GM19455 (cell line): Measurements from ENCODE around the gene FHOD3.
"Not testable (repeated sequence)": the region's sequence is repeated elsewhere in the genome, so short reads cannot be mapped to it uniquely, and the experiment has no call there.

Experiments
- ATAC-seq: cut with Tn5 transposase; IDR thresholded peaks from one replicate; pipeline ENCODE4 v1.9.1; 2021; ENCODE audit not compliant: unreplicated experiment

FHOD3 gene

GRCh38 chr18:36535202-36535935 is 237.9 kb downstream of the FHOD3 start:
- ATAC-seq = no peak

GRCh38 chr18:36536426-36536825 is 238.9 kb downstream of the FHOD3 start:
- no peak for ATAC-seq

- ATAC-seq = no peak
Observed at GRCh38 chr18:36537289-36537688, 239.8 kb downstream of the FHOD3 start.

GRCh38 chr18:36539674-36540231 is 242.2 kb downstream of the FHOD3 start:
- ATAC-seq = no peak

- no peak for ATAC-seq
Observed at GRCh38 chr18:36543030-36543429, 245.5 kb downstream of the FHOD3 start.

- ATAC-seq = no peak
Observed at GRCh38 chr18:36543991-36544725, 246.6 kb downstream of the FHOD3 start.

- no peak for ATAC-seq
Observed at GRCh38 chr18:36545821-36546427, 248.4 kb downstream of the FHOD3 start.

GRCh38 chr18:36546876-36547275 is 249.4 kb downstream of the FHOD3 start:
- no peak for ATAC-seq

GRCh38 chr18:36547544-36547943 is 250.0 kb downstream of the FHOD3 start:
- no peak for ATAC-seq

- not testable (repeated sequence) for ATAC-seq
Observed at GRCh38 chr18:36551274-36551673, 253.8 kb downstream of the FHOD3 start.

- no peak for ATAC-seq
Observed at GRCh38 chr18:36558234-36558633, 260.7 kb downstream of the FHOD3 start.

- no peak for ATAC-seq
Observed at GRCh38 chr18:36559149-36559857, 261.8 kb downstream of the FHOD3 start.

- no peak for ATAC-seq
Observed at GRCh38 chr18:36560187-36560586, 262.7 kb downstream of the FHOD3 start.

- no peak for ATAC-seq
Observed at GRCh38 chr18:36561046-36561445, 263.5 kb downstream of the FHOD3 start.

- no peak for ATAC-seq
Observed at GRCh38 chr18:36564841-36565240, 267.3 kb downstream of the FHOD3 start.

GRCh38 chr18:36567800-36568199 is 270.3 kb downstream of the FHOD3 start:
- ATAC-seq = no peak

GRCh38 chr18:36568487-36568886 is 271.0 kb downstream of the FHOD3 start:
- ATAC-seq = no peak

- no peak for ATAC-seq
Observed at GRCh38 chr18:36572135-36572856, 274.8 kb downstream of the FHOD3 start.

- ATAC-seq = no peak
Observed at GRCh38 chr18:36576339-36576738, 278.8 kb downstream of the FHOD3 start.
